ENCODE data around the gene ZNF710.

DNA sequence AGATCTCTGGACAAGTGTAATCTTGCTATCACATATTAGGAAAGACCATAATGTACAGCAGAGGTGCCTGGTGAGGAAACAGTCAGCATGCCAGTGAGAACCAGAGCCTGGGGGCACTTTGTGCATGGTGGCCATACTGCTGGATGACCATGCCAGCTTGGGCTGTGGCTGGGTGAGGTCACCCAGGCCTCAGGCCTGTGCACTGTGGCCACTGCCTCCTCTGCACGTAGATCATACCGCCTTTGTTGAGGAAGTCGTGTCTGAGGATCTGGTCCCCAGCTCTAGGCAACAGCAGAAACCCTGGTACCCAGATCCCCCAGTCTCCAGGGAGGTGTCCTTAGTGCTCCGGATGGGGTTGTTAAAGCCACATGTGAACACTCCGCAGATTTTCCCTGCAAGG is 38.9 kb downstream of the ZNF710 start:
- TF ChIP-seq, protein P1, sequence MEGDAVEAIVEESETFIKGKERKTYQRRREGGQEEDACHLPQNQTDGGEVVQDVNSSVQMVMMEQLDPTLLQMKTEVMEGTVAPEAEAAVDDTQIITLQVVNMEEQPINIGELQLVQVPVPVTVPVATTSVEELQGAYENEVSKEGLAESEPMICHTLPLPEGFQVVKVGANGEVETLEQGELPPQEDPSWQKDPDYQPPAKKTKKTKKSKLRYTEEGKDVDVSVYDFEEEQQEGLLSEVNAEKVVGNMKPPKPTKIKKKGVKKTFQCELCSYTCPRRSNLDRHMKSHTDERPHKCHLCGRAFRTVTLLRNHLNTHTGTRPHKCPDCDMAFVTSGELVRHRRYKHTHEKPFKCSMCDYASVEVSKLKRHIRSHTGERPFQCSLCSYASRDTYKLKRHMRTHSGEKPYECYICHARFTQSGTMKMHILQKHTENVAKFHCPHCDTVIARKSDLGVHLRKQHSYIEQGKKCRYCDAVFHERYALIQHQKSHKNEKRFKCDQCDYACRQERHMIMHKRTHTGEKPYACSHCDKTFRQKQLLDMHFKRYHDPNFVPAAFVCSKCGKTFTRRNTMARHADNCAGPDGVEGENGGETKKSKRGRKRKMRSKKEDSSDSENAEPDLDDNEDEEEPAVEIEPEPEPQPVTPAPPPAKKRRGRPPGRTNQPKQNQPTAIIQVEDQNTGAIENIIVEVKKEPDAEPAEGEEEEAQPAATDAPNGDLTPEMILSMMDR (conservative IDR thresholded peaks at IDR 0.05 in 1 of 2, IDR thresholded peaks at IDR 0.05 in 1 of 2; ENCODE audit: extremely low read depth in 1 of 2, insufficient read depth in 1 of 2, low read depth in 1 of 2, low read length in 2 of 2), result no peak
- no peak for TF ChIP-seq EZH2 (IDR thresholded peaks at IDR 0.05; ENCODE audit: borderline replicate concordance, low read length)
